ENCODE measurements around the gene MRI1.

DNA sequence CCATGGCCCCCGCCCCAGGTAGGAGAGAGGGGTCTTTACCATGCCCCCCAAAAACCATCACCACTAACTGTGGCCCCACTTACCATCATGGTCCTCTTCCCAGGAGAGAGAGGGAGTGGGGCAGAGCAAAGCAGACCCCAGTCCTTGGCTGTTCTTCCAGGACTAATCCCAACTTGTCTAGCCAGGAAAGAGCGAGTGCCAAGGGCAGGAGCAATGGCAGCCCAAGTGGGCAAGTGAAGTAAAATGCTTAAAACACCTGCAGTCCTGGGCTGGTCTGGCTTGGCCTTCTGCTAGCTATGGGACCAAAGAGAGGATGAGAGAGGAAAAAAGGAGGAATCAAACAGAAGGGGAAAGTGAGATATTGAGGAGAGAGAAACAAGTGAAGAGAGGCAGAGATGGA, 48.8 kb downstream of the MRI1 start:
- TF ChIP-seq JUN (IDR thresholded peaks at IDR 0.05) = no peak
- no peak for TF ChIP-seq HDAC2 (IDR thresholded peaks at IDR 0.05)
- no peak for TF ChIP-seq POLR2A (IDR thresholded peaks at IDR 0.05; ENCODE audit: low read length)
- TF ChIP-seq RCOR1 (IDR thresholded peaks at IDR 0.05; ENCODE audit: low read depth, low read length) = no peak
- no peak for TF ChIP-seq MAFK (IDR thresholded peaks at IDR 0.05; ENCODE audit: partially characterized antibody)
- TF ChIP-seq, protein P1, sequence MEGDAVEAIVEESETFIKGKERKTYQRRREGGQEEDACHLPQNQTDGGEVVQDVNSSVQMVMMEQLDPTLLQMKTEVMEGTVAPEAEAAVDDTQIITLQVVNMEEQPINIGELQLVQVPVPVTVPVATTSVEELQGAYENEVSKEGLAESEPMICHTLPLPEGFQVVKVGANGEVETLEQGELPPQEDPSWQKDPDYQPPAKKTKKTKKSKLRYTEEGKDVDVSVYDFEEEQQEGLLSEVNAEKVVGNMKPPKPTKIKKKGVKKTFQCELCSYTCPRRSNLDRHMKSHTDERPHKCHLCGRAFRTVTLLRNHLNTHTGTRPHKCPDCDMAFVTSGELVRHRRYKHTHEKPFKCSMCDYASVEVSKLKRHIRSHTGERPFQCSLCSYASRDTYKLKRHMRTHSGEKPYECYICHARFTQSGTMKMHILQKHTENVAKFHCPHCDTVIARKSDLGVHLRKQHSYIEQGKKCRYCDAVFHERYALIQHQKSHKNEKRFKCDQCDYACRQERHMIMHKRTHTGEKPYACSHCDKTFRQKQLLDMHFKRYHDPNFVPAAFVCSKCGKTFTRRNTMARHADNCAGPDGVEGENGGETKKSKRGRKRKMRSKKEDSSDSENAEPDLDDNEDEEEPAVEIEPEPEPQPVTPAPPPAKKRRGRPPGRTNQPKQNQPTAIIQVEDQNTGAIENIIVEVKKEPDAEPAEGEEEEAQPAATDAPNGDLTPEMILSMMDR (IDR thresholded peaks at IDR 0.05) = no peak
- no peak for TF ChIP-seq EP300 (IDR thresholded peaks at IDR 0.05)
- no peak for TF ChIP-seq RAD21 (conservative IDR thresholded peaks at IDR 0.05 in 1 of 2, IDR thresholded peaks at IDR 0.05 in 1 of 2)
- no peak for TF ChIP-seq MAZ (IDR thresholded peaks at IDR 0.05; ENCODE audit: borderline replicate concordance, low read depth, low read length)
- TF ChIP-seq GATA3 (IDR thresholded peaks at IDR 0.05; ENCODE audit: borderline replicate concordance) = no peak
- TF ChIP-seq, protein P2, sequence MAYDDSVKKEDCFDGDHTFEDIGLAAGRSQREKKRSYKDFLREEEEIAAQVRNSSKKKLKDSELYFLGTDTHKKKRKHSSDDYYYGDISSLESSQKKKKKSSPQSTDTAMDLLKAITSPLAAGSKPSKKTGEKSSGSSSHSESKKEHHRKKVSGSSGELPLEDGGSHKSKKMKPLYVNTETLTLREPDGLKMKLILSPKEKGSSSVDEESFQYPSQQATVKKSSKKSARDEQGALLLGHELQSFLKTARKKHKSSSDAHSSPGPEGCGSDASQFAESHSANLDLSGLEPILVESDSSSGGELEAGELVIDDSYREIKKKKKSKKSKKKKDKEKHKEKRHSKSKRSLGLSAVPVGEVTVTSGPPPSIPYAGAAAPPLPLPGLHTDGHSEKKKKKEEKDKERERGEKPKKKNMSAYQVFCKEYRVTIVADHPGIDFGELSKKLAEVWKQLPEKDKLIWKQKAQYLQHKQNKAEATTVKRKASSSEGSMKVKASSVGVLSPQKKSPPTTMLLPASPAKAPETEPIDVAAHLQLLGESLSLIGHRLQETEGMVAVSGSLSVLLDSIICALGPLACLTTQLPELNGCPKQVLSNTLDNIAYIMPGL (CRISPR knock-in tag; IDR thresholded peaks at IDR 0.05; ENCODE audit: borderline replicate concordance) = no peak
- no peak for TF ChIP-seq MYC (IDR thresholded peaks at IDR 0.05; ENCODE audit: borderline replicate concordance, low read length)
- TF ChIP-seq NFE2L2 (conservative IDR thresholded peaks at IDR 0.05; ENCODE audit: low read length) = no peak

Measured in A549 (cell line).